NCI-H1694 treated with DMSO at 0.1 percent for 48 hours (cell line): ENCODE measurements around the gene SLC46A1.

ENCODE experiments used
- DNase-seq: peaks from one replicate; lab custom pipeline; 2025; lab: John Stamatoyannopoulos, UW

The SLC46A1 gene

DNA sequence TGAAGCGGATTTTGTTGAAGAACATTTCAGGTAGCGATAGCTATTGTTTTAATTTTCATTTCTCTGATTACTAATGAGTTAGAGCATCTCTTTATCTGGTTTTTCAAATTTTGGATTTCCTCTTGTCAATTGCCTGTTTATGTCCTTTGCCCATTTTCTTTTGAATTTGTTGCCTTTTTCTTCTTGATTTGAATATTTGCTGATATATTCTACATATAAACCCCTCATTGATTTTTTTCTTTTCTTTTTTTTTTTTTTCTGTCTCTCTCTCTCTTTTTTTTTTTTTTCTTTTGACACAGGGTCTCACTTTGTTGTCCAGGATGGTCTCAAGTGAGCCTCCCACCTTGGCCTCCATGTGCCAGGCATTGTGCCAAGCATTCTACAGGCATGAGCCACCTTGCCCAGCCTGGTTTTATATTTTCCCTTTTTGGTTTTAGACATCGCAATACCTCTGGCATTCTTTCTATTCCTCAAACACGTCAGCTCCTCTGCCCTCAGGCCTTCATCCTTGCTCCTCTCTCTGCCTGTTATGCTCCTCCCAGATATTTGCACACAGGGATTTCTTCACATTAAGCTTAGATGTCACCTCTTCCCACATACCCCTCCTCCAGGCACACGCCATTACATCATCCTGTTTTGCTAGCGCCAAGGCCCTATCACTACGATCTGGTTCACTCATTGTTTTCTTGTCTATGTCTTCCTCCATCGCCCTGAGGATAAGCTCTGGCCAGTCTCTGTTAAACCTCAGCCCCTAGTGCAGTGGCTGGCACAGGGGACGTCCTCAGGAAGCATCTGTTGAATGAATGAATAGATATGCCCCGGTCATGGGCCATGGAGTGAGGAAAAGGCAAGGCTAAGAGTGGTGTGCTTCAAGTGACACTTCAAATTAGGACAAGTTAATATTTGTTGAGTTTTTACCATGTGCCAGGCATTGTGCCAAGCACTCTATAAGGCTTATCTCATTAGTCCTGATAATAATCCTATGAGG lies 25.9 kb downstream of the SLC46A1 start:
- no peak for DNase-seq

GRCh38 chr17:28372945-28373274 lies 33.1 kb downstream of the SLC46A1 start:
- DNase-seq, result peak; percentile 13

DNA sequence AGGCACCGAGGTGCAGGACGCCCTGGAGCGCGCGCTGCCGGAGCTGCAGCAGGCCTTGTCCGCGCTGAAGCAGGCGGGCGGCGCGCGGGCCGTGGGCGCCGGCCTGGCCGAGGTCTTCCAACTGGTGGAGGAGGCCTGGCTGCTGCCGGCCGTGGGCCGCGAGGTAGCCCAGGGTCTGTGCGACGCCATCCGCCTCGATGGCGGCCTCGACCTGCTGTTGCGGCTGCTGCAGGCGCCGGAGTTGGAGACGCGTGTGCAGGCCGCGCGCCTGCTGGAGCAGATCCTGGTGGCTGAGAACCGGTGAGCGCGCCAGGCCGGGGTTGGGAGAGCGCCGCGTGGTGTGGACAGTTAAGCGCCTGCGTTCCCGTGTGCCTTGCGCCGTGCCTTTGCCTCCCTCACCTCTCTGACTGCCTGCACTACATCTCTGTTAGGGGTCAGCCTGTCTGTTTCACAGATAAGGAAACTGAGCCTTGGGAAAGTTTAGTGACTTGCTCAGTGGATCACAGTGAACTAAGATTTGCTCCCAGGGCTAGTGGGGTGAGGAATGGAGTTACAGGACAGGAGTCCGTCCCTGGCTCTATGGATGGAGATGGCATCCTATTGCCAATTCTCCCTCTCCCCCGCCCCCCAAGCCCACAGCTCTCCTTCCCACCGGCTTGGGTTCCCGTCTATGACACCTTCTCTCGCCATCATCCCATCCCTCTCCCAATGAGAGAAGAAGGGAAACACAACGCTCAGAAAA lies 33.6 kb downstream of the SLC46A1 start:
- DNase-seq, result no peak

GRCh38 chr17:28371245-28372202 lies 34.5 kb downstream of the SLC46A1 start, which contains the start of gene SARM1:
Gene SARM1 (plus strand): TSS chr17:28371694. CDS start chr17:28372033, 339 bp downstream.
- DNase-seq, result peak; percentile 84

DNA sequence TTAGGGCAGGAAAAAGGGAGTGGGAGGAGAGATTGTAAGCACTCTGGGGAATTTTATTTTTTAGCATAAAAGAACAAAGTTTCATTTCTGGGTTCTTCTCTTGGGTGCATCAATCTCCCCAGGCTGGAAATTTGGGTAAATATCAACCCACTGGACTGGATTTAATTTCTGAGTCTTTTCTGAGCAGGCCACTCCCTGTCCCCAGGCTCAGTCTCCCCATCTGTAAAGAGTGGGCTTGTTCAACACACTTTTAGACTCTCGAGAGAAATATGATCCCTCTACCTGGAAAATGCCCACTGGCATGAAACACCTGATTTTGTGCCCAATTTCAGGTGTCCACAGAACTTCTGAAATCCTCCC lies 35.3 kb downstream of the SLC46A1 start:
- no peak for DNase-seq

DNA sequence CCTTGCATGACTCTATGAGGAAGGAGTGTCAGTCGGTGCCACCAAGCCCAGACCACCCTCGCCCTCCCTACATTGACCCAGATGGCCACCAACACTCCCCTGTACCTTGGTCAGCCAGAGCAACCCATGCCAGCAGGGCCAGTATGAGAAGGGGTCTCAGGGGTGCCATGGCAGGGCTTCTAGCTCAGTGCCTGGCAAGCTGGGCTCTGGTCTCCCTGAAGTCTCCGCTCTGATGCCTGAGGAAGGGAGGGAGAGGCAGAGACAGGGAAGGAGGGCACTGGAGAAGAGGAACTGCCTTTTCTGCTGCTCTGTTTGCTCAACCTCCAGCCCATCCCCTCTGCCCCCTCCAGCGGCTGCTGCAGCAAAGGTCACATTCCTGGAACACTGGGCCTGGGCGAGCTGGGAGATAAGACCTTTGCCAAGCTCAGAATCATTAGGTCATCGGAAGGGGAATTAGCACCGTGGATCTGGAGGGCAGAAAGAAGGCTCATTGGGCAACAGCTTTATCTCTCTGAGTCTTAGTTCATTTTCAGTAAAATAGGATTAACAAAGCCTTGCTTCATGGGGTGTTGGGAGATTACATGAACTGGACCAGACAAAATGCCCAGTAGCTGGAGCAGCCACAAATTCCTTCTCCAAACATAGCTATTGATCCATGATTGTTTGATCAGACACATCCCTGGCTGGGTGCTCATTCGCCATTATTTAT lies 35.8 kb downstream of the SLC46A1 start, which contains the start of gene VTN:
VTN (minus strand) TSS at position 273 of the 709 bp plus-strand sequence; CDS start at position 169, 104 bp downstream.
- DNase-seq, result no peak

DNA sequence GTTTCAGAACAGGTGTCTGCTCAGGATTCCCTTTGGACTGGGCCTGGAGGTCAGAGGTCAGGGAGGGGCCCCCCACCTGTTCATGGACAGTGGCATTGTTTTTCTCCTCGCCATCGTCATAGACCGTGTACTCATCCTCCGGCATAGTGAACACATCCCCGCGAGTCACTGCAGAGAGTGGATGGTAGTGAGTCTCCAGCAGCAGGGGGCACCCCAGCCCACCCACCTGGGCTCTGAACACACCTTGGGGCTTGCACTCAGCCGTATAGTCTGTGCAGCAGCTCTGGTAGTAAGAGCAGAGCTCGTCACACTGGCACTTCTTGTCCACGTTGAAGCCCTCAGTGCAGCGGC lies 36.4 kb downstream of the SLC46A1 start:
- DNase-seq, result no peak

DNA sequence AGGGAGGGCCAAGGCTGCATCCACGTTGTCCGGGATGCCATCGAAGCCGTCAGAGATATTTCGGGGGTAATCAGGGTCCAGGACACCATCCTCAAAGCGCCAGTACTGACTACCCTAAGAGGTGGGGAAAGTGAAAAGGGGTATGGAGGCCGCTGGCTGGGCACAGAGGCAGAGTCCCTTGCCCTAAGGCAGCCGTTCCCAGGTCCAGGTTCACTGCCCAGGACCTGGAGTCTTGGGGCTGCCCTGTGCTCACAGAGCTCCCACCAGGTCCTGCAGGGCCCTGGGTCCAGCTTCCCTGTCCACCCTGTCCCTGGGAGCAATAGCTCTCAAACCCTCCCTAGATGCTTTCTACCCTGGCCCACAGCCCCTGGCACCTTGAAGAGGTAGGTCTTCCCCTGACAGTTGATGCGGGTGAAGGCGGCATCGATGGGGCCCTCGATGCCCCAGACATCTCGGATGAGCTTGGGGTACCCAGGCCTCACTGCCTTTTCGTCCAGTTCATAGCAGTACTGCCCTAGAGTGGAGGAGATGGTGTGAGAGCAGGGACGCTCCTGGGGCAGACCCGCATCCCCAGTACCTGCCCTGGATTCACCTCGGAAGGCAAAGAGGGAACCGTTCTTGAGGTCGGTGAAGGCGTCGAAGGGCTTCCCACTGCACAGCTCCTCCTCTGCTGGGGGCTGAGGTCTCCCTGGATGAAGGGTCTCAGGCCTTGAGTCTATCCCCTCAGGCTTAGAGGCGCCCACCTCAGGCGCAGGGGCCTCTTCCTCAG lies 36.9 kb downstream of the SLC46A1 start:
- DNase-seq, result no peak

DNA sequence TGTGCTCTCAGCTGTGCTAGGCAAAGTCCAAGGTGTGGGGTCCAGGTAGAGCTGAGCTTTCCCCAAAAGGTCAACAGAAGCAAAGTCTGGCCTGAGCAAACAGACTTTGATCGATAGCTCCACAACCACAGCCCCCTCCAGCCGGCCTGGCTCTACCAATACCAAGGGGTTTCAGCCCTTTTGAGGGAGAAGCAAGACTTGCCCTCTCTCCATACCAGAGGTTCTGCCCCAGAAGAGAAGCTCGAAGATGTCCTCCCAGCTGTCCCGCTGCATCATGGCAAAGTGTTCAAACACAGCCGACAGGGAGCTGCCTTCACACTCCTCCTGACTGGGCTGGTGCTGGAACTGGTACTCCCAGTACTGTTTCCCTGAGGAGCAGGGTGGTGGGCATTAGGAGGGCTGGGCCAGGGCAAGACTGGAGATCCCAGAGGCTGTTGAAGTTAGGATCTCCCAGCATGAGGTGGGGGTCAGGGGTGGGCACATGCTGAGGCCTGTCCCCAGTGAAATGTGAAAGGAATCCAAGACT lies 37.6 kb downstream of the SLC46A1 start:
- DNase-seq, result no peak

GRCh38 chr17:28367641-28368305 lies 38.2 kb downstream of the SLC46A1 start:
- DNase-seq, result no peak

- no peak for DNase-seq
These were observed 39.4 kb downstream of the SLC46A1 start for GRCh38 chr17:28366605-28367004.

- DNase-seq, result peak; percentile 20
These were observed 40.5 kb downstream of the SLC46A1 start for GRCh38 chr17:28365487-28365886.

DNA sequence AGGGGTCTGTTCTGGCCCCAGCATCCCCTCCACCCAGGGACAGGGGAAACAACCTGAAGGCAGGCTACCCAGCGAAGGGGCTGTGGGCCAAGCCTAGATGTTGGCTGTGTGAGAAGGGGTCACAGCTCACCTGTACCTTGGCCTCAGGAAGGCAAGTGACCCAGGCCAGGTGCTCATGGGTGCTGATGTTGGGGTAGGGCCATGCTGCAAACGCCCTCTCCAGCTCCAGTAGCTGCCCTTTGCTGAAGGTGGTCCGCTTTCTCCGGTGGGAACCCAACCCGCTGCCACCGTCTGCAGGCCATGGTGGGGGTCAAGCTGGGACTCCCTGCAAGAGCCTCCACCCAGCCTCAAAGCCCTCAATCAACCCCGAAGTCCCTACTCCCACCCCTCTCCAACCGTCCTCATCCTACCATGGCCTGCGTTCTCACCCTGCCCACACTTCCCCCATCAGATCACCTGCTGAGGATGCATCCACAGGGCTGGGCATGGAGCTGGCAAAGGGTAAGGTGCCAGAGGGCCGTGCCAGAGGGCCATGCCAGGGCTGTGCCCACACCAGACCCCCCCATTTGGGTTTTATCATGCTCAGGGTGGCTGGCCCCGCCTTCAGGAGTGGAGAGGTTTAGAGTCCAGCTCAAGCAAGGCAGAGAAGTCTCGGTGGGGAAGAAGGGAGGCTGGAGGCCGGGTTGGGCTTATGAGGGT lies 41.2 kb downstream of the SLC46A1 start, which contains the start of gene SEBOX:
SEBOX (minus strand) TSS at position 535 of the 699 bp plus-strand sequence; CDS start at position 487, 48 bp downstream.
- no peak for DNase-seq

- no peak for DNase-seq
These were observed 42.0 kb downstream of the SLC46A1 start for GRCh38 chr17:28363776-28364650.

DNA sequence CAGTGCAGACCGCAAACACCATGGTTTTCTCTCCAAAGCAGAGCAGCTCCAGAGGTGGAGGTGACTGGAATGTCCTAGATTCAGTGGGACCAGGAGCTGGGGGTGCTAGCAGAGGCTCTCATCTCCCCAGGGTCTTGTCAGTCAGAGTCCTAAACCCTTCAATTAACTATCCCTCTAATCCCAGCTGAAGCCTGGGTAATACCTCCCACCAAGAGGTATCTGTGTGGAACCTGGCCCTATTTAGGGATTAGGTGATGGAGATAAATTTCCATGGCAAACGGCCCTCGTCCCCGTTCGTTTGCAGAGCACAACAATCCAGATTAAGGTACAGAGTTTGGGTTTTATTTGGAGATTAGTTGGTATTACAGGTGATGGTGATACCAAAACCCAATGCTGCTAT lies 42.8 kb downstream of the SLC46A1 start:
- no peak for DNase-seq

DNA sequence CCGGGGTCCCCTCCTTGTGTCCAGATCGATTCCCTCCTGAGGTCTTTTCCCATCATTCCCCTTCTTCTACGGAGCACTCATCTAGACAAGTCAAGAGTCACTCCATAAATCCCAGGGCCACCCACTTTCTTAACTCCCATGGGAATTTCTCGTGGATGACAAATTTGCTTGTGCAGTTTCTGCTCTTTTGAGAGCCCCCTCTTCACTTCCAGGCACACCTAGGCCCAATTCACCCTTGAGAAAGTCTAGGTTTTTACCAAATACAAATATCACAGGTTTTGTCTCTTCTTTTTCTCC lies 48.2 kb downstream of the SLC46A1 start:
- no peak for DNase-seq

- peak; percentile 92 for DNase-seq
These were observed 48.7 kb downstream of the SLC46A1 start, which contains the start of gene POLDIP2 for GRCh38 chr17:28357061-28357900. Gene POLDIP2 (minus strand): TSS chr17:28357527. CDS start chr17:28357448, 79 bp downstream.
